AML-193 (cell line): ENCODE measurements around the gene CITED2.

Experiments
- DNase-seq, 2 experiments: peaks; one replicate each; lab custom pipeline; 2025; lab: John Stamatoyannopoulos, UW

Gene CITED2

DNA sequence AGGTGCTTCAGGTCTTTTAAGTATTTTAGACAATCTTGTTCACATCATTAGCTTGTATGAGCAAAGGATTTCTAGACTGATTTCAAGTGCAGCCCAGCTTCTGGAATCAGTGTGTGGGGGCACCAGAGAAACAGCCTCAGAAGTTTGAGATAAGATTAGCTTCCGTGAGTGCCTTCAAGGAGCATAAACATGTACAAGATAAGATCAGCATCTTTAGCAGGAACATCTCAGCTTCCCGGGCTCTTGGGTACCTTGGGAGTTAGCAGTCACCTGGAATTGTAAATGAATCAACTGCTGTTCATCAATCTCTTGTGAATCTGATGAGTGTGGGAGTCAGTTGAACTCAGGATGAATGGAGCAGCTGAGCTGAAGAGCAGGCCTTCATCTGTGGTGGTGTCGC, 12.0 kb upstream of the CITED2 start:
- DNase-seq, result no peak

DNA sequence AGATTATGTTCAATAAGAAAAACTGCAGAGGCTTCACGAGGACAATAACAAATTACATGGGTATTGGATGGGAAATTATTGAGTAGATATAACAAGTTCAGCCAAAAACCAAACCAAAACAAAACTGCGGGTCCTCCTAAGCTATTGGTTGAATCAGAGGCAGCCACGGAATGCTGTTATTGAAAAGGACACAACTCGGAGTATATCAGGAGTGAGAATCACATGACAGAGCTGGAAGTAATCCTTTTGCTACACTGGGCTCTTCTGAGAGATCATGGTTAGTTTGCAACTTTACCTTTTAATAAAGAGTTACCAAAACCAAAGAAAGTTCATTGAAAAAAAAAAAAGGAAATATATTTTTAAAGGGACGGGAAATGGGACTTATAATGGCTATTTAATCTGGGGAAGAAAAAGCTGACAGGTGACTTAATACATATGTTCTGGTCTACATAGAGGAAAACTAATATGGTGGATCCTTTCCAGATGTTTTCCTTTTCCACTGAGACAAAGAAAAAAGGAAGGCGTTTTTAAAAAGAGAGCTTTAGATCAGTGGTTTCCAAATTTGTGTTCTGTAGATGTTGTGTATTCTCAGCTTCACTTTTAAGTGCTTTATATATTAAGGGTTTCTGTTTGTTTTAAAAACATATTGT, 6.9 kb upstream of the CITED2 start:
- no peak for DNase-seq

DNA sequence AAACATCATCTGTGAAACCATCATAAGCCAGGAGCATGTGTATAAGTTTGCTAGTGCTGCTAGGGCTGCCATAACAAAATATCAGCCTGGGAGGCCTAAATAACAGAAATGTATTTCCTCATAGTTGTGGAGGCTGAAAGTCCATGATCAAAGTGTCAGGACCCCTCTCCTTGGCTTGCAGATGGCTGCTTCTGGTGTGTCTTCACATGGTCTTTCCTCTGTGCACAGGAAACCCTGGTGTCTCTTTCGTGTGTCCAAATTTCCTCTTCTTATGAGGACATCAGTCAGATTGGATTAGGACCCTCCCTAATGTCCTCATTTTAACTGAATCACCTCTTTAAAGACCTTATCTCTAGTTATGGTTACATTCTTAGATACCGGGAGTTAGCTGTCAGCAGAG, 6.2 kb upstream of the CITED2 start:
- peak; percentile 81 to 89 for DNase-seq

DNA sequence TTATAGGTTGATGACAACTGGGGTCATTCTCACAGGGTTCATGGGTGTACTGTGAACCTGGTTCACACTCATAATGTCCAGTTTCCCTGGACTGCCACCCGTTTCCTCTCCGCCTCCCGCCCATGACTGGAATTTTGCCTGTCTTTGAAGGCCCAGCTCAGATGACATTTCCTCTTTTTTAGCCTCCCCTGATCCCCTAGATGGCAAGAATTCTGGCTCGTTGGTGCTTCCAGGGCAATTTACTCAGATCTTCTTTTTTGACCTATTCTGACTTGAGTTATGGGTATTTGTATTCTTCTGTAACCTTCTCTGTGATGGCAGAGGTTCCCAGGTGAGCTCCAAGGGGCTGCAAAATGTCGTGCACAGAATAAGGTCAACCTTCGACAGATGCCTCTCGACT, 5.7 kb upstream of the CITED2 start:
- DNase-seq, result no peak

DNA sequence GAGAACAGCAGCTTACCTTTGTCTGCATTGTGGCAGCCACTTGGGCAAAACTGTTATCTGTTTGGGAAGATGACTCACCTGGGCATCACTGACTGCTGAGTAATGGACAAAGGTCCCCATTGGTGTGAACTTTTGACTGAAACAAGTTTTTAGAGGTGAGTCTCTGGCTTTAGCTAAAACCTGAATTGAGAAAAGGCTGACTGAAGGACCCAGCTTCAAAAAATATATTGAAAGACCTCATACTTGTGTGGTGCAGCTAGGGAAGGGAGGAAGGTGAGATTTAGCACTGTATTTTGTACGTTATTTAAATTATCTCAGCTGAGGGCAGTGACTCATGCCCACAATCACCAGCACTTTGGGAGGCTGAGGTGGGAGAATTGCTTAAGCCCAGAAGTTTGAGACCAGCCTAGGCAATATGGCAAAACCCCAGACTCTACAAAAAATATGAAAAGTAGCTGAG, 4.5 kb upstream of the CITED2 start:
- DNase-seq, result peak; percentile 47 to 61

DNA sequence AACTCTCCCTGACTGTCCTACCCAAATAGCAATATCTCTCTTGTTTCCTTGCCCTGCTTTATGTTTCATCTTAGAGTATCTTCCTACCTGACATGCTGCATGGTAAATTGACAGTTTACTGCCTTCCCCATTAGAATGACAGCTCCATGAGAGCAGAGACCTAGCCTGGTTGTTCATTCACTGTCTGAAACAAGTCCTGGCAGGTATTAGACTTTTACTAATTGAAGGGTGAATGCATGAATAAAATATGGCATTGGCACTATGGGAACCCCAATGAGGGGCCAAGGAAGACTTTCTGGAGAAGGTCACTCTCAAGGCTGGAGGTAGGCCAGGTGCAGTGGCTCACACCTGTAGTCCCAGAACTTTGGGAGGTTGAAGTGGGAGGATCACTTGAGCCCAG, 3.8 kb upstream of the CITED2 start:
- DNase-seq, result no peak

DNA sequence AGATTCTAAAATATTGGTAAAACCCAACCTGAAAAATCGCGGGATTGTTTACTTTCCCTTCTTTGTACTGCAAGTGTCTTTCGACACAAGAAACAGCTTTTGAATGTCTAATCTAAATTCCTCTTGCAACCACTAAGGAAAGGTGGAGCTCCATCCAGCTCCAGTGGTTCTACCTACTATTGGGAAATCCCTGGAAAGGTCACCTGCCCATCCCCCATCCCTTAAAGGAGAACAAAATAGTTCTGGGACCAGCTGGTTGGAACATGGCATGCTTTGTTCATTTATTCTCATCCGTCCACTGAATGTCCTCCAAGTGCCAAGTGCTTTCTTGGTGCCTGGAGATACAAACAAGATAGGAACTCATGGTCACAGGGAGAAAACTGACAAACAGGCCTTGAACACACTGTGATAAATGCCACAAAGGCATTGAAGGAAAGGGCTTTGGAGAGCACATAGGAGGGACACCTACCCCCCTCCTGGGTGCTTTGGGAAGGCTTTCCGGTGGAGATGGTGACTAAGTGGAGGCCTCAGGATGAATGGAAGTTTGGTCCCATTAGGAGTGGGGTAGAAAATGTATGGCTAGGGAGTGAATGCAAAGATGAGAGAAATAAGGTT, 2.3 kb upstream of the CITED2 start:
- no peak for DNase-seq

DNA sequence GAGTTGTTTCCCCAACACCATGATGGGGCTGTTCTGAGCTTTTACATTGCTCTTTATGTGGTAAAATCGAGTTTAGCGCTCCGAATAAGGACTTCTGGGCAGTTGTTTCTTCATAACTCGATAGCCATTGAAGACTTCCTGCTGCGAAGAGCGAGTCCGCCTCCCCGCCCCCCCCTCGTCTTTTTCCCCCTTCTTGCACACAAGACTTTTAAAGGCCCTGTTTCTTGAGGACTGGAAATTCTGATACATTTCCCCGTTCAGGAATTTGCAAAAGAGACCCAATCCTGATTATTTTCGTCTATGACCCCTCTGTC, 1.5 kb upstream of the CITED2 start:
- peak; percentile 82 to 86 for DNase-seq

DNA sequence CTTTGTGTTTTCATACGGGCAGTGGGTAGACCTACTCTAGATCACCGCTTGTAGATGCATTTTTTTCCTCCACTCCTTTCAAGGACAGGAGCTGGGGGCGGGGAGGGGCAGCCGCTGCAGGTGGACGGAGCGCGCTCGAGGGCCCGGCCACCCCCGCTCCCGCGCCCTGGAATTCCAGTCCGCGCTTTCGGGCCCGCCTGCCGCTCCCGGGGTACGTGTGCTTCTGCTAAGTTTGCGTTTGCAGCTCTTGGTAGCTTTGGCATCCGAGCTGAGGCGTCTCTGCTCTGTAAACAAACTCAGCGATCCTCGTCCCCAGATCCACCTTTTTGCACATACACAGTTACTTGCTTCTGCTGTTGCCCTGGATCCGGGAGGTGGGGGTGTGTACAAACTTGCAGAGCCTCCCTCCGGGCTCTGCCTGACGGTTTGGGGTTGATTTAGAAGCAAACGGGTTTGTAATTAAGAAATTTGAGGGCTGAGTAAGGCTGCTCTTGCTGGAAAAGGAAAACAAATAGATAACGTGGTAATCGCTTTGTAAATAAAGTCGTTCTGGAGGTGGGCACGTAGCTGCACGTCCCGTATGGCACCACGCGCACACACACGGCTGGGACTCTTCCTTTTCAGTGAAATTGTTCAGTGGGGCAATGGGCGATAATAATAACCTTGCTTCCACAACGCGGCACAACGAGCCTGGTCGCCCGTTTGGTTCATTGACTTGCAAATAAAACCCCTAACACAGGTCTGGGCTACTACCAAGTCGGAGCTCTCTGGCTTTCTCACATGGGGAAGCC, 973 bp upstream of the CITED2 start:
- DNase-seq, result peak; percentile 99

DNA sequence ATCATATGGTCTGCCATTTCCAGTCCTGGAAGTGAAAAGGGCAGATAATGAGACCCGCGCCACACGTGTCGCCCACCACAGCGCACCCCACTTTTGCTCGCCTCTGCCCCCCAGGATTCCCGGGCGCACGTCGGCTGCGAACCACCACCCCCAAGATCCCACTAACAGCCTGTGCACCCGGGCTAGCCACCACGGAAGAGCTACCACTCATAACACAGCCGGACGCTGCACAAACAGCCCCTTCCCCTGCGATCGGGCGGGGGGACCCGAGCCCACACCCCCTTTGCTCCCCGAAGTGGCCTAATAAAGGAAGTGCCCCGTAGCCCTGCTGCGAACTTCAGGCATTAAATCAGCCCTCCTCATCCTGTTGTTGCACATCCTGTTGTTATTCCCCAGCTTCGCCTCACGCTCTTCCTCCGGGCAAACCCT, 506 bp downstream of the CITED2 start:
- DNase-seq, result no peak

DNA sequence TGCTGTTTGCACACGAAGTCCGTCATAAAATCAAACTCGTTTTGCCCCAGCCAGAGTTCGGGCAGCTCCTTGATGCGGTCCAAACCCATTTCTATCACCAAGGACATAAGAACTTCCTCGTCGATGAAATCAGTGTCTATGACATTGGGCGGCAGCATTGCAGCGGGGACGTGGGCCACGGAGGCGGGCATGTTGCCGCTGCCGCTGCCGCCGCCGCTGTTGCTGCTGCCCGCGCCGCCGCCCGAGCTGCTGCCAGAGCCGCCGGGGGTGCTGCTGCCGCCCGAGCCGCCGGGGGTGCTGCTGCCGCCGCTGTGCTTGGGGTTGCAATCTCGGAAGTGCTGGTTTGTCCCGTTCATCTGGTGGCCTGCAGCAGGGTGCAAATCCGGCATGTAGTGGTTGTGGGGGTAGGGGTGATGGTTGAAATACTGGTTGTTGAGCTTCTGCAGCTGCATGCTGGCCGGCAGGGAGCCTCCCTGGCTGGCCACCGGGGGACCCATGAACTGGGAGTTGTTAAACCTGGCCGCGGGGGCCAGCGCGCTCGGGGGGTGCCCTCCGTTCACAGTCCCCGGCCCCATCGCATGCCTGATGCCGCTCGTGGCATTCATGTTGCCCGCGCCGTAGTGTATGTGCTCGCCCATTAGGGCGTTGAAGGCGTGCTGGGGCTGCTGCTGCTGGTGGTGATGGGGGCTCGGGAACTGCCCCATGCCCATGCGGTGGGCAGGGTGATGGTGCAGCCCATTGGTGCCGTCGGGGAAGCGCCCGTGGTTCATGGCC, 1.1 kb downstream of the CITED2 start:
- peak; percentile 55 to 59 for DNase-seq

DNA sequence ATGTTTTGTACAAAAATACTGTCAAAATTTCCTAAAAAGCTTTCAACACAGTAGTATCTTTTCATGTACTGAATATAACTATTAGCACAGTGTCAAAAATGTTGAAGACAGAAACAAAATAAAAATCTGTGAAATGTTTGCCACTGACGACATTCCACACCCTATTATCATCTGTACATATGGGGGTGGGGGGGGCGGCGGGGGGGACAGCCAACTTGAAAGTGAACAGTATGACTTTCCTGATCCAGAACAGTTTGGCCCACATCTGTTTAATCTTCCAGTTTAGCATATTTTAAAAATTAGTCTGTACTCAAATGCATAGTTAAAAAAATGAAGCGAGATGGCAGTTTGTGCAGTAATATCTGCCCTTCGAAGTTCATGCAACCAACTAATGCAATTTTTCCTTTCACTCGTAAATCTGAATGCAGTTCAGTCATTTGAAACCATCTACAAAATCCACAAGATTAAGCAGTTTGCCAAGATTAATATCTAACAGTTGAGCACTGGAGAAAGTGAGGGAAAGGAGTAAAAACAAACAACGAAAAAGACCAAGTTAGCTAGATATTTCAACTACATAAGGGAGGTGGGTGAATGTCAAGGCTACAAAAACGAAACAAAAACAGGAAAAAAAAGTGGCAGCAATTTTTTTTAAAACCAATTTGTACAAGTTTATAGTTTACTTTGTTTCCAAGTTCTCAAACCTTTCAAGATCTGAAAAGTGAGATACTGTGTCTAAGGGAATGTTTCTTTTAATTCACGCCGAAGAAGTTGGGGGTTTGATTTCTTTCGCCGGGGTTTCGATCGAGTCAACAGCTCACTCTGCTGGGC, 1.9 kb downstream of the CITED2 start:
- peak in 1 of 2 experiments; percentile 34 for DNase-seq

DNA sequence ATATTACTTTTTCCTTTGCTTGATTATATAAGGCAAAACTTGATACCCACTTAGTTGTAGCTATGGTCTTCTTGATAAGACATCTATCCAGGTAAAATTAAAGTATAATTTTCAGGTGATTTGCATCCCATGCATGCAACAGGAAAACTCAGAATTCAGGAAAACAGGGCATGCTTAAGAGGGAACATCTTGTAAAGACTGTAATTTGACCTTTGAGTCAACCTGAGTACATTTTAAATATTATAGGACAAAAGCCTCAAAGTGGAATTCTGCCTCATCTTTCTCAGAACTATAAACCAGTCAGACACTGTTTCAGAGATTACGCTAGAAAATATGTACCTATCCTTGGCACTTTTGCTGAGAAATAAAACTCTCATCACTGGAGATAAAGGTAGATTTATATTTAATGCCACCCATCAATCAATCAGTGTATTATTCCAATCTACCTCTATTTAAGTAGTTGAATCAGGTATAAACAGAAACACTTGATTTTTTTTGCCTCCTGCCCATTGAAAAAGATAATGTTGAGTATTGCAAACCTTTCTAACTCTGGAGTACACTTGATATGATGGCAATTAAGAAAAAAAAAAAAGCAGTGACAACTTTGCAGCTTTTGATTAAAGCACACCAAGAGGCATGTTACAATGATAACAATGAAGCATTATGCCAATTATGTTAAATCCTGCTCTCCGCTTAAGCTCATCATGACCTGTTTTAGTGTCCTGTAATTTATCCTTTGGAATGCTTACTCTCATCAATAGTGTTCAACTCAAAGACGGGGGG, 2.8 kb downstream of the CITED2 start:
- DNase-seq, result no peak

DNA sequence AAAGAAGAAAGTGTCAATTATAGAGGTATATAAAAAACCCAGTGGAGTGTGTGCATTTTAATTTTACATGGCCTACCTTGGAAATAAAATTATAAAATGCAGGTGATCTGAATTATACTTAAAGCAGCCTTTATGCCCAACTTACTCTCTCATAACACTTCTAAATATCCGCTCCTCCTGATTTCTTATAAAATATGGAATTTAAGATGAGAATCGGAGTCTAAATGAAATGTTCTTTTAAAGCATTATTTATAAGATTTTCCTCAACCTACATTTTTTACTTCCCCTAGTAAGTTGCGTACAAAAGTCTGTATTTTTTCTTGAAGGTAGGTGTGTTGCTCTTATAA, 3.5 kb downstream of the CITED2 start:
- no peak for DNase-seq

DNA sequence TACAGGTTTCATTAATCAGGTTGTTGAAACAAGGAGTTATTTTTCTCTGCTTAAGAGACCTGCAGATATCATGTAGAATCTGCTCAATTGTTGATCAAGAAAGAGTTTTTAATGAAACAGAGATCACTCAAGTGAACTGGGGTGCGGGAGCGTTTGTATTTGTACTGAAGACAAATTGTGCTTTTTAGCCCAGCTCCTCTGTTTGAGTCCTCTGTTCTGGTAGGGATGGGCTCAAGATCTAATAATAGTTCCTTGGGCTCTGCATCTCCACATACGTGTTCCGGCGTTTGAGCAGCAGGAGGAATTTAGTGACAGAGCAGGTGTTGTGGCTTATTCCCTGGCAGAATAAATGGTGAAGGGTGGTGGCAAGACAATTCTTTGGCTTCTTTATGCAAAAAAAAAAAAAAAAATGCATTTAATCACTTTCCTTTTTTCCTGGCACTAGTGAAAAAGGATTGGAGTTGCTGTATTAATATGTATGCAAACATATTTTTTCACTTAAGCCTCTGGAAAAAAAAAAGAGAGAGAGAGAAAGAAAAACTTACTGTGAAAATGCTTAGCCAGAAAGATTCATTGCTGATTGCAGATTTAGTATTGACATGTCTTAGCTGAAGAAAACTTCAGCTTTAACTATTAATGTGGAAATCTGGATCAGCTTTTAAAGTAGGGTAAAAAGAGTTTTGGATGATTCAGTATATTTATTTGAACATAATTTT, 4.0 kb downstream of the CITED2 start:
- no peak for DNase-seq

DNA sequence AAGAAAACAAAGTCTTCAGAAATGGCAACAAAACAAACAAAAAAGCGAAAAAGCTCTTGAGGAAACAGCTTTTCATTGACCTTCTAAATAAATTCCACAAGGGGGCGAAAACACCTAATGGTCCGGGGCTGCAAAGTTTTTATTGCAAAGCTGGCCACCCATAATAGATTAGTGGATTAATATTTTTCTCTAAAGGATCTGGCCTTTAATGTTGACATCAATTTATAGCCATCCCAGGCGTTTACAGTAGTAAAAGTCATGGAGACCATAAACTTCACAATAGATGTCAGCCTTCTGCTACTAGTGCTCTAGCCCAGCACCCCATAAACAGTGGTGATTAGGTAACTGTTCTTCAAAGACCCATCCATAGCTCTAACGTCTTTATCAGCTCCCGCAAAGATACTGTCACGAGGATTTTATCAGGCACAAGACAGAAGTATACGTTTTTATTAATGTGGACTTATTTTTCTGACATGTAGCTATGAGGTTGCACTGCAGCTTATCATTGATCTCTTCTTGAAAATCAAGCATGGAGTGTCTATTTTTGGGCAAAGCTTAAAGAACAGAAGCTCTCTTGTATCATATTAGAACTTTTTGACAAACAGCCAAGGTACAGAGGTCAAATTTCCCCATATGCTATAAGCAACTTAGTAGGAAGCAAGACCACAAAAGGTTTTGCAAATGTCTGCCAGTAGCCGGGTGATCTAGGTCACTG, 4.7 kb downstream of the CITED2 start:
- DNase-seq, result peak; percentile 96 to 97

DNA sequence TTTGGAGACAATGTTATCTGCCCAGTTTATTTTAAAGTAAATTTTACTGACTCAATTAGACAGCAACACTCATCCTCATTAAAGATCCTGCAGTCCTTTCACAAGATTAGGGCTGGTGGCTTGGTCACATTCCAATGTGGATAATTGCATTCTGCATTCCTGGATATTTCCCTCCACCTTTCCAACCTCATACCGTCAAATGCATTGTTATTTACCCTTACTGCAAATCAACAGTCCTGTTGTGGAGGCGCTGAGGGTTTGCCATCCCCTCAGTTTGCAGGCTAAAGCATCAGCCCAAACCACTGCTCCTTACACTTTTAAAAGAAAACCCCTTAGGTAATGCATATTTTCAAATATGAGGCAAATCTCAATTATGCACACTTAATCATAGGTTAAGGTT, 5.4 kb downstream of the CITED2 start:
- DNase-seq, result no peak

DNA sequence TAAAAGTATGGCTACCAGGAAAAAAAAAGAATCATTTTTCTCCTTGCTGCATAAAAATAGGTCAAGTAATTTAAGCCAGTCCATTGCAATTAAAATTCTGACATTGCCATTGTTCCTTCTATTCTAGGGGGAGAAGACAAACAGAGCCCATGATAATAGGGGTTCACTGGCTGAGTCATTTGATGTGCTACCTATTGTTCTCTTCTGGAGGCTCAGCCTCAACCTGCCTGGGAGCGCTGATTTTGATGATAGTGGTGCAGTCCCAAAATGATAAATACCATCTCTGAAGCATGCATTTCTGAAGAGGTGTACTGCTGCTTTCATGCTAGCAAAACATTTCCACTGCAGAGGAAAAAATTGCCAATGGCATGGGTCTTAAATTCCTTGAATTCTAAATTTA, 5.8 kb downstream of the CITED2 start:
- DNase-seq, result no peak

DNA sequence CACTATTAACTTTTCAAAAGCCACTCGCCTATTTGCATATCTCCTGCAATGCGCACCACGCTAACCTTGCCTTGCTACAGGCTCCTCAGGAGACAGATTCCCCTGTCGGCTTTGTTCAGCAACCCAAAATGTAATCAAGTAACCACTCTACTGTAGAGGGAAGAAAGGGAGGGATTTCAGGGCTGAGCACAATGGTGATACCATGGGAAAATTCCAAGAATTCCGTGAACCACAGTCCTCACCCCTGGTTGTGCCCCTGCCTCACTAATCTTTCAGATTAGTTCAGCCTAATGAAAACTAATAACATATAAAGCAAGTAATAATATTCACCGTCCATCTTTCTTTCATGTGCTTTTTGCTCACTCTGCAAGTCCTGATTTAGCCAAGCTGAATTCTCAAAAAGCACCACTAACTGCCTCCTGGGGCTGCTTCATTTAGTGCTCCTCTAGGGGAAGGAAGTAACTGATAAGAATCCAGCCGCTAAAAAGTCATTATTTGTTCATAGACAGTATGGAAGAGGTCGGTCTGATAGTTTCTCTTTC, 6.6 kb downstream of the CITED2 start:
- peak; percentile 51 to 63 for DNase-seq
